NCI-H187 (cell line): ENCODE data around the gene STXBP4.

Source experiments
- DNase-seq, 2 experiments: peaks; one replicate each; lab custom pipeline; 2025; lab: John Stamatoyannopoulos, UW

The STXBP4 gene

DNA sequence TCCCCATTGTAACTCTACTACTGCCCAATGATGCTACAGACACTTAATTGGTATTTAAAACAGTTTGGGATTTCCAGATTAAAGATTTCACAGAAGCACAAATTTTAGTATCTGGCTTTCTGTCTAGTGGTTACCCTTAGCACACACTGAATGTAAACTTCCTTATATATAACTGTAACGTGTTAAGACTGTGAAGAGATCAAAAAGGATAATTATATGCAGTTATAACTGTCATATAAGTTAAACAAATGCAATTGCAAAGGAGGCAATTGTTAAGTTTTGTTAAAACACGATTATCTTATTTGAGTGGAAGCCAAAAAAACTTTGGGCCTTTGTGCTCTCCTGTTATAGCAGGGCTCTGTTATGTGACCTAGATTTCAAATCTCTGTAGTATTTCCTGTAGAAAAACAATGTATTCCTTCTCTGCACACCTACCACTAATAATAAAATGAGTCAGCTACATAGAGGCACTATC lies 147.9 kb downstream of the STXBP4 start:
- no peak for DNase-seq

DNA sequence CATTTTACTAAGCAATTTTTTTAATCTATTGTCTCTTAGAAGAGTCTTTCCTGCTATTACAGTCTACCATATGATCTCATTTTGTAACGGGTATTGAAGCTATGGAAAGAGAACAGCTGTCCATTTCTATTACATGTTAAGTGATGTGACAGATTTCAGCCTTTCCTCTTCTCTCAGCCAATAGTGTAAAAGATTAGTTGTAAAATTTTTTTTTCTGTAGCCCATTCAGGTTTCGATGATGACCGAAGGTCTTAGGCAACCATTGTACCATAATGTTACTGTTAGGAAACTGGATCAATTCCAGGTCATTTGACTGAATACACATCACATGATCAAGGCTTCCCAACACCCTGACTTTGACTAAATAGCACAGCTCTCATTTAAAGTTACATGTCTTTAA lies 148.6 kb downstream of the STXBP4 start:
- no peak for DNase-seq

DNA sequence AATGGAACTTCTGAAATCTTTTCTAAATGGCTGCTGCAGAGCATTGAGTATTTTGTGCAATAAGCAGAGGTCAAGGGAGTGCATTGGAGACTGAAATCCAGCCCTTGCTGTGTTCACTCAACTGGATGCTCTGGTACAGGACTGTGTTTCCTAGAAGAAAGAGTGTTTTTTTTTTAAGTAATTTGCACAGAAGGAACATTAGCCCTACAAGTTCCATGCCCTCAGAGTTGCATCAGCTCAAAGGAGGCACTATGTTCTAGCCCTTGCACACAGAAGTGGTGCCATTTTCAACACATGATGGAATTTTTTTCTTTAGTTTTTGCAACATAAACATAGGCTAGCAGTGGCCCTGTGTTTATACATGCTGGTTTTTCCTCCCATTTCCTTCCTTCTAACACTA lies 152.1 kb downstream of the STXBP4 start:
- DNase-seq, result no peak

DNA sequence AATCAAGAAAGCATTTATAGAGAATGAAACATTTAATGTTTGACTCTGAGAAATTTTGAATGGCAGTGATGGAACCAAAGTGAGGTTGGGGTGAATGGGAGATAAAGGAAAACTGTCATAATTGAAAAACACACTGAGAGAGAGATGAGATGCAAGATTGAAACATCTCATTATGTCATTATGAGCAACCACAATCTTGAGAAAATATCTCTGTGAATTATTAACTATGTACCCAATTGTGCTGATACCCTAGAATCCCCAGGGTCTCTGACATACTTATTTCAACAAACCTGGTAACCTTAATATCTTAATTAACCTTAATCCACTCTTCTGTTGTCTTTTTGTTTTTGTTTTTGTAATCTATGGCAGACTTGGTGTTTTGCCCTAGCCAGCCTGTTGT lies 152.7 kb downstream of the STXBP4 start:
- no peak for DNase-seq

DNA sequence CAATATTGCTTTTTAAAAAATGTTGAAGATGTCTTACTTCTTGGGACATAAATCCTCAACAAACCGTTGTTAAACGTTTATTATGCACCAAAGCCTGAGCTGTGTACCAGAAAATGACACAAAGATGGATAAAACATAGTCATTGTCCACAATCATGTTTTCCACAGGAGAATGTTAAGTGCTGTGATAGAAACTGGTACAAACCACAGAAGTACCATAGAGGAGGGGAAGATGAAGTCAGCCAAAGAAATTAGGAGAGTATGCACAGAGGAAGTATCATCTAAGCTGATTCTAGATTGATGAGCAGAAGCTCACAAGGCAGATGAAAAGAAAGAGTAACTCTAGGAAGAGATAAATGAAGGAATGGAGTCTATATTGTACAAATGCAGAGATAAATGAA lies 153.5 kb downstream of the STXBP4 start:
- no peak for DNase-seq

DNA sequence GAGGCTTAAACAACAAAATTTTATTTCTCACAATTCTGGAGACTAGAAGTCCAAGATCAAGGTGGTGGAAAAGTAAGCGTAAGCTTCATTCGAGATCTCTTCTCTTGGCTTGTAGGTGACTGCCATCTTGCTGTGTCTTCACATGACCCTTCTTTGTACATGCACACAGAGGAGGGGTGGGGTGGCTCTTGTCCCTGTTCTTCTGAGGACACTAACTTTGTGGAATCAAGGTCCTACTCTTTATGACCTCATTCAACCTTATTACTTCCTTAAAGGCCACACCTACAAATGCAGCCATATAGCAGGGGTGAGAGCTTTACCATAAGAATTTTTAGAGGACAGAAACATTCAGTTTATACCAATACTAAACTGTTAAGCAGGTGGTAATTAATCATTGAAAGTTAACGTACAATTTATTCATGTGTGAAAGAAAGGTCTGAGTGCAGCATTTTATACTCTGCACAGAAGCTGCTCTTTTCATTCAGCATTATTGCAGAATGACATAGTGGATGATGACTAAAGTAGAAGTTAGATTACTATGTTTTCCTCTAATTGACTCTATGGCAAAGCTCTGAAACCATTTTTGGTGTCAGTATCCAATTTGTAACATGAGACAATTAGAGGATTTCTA lies 156.3 kb downstream of the STXBP4 start:
- no peak for DNase-seq

DNA sequence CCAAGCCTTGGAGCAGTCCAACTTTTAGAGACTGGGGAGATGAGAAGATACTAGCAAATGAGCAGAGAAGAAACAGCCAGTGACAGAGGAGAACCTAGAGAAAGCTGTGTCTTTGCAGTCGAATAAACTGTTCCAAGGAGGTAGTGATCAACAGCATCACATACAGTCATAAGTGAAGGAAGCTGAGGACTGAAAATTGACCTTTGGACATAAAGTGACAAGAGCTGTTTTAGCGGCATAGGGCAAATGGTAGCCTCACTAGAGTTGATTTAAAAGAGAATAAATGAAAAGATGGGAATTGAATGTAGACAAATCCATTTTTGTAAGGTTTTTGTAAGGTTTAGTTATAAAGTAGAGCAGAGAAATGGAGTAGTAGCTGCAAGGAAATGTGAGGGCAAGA lies 165.0 kb downstream of the STXBP4 start:
- no peak for DNase-seq

DNA sequence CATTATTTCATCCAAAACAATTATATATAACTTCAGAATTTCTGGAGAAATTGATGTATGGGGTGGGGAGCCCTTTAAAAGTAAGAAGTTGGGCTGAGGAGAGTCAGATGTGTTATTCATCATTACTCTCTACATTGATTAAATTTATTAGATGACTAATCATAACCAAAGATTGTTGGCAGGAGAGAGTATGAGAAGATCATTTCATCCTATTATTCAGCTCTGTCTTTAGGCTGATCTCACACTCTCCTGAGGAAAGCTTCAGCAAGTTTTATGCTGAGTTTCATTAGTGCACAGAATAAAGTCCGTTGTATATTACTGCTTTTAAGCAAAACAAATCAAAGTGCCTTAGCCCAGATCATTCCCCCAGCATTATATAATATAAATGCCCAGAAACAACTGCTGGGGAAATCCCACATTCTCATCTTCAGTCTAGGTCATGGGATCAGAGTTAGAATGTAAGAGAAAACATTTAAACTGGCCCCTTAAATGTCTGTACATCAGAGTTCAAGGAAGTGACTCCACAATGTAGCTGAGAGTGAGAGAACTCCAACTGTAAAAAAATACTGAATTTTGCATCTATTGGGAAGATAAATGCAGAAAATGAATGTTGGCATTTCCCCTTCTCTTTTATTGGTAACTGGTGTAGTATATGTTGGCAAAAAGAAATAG lies 166.1 kb downstream of the STXBP4 start:
- no peak for DNase-seq

DNA sequence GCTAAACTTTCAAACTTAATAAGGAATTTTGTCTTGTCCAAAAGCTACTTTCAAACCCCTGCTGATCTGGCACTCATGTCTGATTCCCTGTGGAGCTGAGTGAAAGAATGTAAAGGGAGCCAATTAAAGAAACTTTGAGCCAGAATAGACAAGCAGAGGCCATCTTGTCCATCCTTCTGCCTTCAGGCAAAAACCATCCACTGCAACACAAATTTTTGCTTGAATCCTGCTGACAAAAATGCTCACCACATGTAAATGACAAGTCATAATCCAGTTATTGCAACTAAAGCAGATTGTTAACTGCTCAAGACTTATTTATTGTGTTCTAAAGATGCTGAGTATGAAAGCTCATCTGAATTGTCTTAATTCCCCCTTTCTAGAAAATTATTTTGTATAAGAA lies 172.2 kb downstream of the STXBP4 start:
- DNase-seq, result no peak

DNA sequence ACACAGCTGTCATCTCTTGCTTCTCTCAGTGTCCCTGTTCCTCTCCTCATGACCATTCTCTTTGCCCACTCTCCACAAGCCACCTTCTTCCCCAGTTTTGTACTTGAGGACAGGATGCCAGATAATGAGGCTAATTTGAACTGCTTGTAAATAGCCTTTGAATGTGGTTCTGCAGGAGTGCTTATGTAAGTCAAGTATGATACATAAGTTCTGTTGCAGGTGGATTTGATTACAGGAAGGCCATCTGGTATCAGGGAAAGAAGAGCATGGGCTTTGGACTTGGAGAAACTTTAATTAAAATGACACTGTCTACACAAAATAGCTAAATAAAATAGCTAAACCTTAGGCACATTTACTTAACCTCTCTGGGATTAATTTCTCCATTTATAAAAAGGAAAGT lies 176.0 kb downstream of the STXBP4 start:
- no peak for DNase-seq

DNA sequence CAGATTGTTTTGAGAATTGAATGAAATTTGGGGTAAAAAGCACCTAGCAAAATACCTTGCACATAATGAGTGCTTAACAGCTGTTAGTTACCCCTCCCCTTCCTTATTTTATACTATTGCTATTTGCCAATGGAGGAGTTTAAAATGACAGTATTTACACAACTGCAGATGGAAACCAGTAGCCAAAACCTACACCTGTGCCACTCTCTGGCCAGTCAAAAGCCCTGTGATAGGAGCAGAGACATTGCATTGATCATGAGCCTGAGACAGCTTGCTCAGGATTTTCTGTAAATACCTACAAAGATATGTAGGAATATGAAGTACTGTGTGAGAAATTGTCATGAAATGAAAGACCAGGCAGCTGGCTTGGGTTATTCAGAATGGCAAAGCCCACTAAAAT lies 180.9 kb downstream of the STXBP4 start:
- DNase-seq, result no peak

DNA sequence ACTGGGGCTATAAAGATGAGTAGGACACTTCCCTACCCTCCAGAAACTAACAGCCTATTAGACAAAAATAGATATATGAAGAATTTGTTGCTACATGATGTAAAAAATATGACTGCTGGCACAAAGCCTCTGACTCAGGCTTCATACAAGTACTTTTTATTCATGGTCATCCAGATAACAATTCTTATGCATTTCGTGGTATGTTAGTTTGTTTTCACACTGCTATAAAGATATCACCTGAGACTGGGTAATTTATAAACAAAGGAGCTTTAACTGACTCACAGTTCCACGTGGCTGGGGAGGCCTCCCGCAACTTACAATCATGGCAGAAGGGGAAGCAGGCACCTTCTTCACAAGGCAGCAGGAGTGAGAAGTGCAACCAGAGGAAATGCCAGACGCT lies 183.7 kb downstream of the STXBP4 start:
- no peak for DNase-seq

DNA sequence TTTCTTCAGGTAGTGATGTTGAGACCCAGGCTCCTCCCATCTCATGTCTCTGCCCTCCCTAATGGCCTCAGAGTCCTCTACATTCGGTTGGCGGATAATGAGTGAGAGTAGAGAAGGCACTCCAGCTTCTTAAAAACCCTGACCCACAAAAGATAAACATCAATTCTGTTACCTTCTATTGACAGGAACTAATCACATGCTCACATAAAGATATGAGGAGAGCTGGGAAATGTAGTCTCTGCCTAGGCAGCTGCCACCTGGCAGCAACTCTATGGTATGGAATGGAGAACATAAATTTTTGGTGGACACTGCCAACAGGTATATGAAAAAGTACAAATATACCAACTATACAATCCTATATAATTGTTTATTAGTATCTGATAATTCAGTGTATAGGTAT lies 185.5 kb downstream of the STXBP4 start:
- DNase-seq, result peak in 1 of 2 experiments; percentile 30

DNA sequence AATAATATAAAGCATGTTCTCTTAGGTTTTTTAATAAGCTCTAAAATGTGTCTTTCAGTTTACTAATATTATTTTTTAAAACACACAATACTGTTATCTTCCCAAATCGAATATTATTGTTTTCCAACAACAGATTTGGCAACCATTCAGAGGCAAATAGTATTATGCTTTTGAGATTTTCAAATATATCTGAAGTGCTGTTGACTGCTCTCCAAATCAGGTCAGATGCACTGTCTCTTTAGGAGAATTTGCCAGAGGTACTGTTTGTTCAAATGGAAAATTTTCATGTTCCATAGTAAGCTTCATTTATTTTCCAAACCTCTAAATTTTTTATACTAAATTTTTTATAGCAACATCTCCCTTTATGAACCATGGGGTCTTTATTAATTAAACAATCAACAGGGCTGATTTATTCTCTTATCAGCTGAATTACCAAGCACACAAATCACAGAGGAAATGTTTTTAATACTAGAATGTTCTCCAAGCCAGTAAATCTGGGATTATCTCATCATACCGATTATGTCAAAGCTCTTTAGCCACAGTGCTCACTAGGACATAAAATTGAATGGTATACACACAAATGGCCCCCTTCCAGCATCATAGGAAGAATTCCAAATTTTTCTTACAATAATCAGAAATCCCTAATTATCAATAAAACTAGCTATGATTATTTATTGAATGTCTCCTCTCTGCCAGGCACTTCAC lies 187.4 kb downstream of the STXBP4 start:
- no peak for DNase-seq

DNA sequence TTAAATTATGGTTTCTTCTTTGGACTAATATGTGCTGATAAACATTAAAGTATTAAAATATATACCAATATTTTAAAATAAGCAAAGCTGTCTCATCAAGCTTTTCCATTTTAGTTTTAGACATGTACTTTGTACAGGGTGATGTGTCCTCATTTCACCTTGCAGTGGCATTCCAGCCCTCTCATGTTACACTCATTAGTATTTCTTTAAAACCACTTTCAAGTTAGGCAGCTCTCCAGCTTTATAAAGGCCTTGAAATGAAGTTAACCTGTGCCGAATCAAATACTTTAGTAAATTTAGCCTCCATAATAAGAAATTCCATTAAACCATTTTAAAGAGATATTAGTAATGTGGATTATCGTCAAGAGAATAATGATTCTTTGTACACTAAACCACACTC lies 188.6 kb downstream of the STXBP4 start:
- no peak for DNase-seq

DNA sequence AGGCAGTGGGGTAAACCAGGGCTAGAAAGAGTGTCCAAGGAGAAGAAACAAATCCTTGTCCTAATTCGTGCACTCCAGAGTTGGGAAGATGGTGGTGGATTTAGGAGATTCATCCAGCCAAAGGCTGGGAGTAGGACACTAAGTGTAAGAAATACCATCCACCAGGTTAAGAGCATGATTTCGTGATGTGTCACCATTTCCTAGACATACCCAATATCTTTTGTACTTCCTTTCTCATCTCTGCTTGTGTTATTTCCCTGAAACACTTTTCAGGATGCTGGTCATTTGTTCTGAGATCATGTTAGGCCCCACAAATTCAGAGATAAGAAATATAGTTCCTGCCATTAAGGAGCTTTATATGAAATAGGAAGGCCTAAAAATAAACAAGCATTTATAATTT lies 189.9 kb downstream of the STXBP4 start:
- DNase-seq, result no peak

DNA sequence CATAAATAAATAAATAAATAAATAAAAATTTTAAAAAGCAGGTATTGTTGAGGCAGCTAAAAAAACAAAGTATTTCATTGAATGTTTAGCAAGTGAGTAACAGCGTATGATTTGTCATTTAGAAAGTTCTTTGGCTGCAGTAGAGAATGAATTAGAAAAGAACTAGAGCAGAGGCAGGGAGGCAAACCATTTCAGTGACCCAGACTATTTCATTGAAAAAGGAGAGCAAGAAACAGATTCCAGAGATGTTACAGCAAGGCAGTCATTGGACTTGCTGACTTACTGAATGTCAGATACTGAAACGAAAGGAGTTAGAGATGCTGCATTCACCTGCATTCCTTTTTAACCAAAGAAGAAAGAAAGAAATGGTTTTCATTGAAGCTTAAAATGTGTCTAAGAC lies 190.7 kb downstream of the STXBP4 start:
- DNase-seq, result no peak

DNA sequence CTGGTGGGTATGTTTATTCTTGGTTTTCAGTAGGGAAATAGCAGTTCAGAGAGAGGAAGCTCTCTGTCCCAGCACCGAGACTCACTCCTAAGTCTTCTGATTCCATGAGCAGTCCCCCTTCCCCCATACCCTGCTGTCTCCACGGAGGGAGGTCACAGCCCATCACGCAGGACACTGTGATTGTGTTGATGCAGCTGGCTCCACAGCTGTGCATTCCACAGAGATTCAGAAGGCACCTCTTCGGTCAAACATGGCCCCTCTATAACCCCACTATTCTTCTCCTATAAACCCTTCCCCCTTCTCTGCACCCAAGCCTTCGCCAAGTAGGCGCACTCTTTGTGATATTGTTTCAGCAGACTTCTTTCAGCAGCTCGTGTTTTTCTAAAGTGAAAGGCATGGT lies 191.9 kb downstream of the STXBP4 start:
- DNase-seq, result no peak

DNA sequence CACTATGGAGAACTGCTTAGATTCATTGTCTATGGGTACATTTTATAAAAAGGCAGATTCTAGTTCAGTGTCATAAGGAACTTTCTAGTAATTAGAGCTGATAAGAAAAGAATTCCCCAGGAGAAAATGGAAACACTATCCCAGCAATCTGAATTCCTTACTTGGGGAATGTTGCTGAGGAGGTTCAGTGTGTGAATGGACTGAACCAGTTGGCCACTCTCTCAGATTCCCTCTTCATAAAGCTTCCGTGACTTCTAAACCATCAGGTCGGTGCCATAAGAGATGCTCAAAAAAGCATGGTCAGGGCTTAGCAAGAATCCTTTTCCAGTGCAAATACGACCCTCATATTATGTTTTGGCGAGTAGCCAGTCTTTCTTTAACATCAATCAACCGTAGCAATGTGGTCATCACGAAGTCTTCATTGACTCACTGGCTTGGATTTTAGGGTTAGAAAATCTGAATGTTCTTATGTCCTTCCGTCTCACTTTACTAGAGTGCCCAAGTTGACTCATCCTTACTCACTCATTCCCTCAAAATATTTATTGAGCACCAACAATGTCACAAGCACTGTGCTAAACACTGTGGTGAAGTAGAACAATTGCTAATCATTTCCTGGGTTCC lies 193.5 kb downstream of the STXBP4 start:
- no peak for DNase-seq

DNA sequence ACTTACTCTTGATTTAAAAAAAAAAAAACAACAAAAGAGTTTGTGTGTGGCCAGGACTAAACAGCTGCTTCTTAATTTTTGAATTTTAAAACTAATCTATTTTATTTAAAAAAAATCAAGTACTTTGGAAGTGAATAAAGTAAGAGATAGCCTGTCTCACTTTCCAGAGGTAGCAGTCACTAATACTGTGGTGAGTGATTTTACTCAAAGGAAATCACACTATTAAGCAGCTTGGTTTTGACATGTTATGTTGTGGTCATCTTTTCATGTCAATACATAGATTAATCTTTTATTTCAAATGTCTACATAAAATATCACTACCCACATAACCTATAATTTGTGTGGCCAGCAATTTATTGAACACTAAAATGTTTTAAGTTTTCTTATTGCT lies 194.0 kb downstream of the STXBP4 start:
- no peak for DNase-seq

DNA sequence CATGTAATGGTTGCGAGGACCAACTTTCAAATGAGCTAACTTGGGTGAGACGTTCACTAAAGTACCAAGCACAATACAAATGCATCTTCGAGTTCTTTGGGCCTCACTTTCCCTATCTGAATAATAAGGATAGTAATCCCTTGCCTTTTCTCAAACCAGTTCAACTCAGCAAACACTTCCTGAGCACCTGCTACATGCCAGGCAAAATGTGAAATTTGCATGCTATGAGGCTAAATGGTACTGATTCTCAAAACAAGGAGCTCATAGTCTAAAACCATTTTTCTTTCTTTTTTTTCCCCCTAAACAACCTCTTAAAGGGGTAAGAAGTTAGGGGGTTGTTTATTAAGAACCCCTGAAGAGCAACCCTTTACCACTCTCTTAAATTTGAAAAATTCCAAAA lies 194.8 kb downstream of the STXBP4 start:
- no peak for DNase-seq

DNA sequence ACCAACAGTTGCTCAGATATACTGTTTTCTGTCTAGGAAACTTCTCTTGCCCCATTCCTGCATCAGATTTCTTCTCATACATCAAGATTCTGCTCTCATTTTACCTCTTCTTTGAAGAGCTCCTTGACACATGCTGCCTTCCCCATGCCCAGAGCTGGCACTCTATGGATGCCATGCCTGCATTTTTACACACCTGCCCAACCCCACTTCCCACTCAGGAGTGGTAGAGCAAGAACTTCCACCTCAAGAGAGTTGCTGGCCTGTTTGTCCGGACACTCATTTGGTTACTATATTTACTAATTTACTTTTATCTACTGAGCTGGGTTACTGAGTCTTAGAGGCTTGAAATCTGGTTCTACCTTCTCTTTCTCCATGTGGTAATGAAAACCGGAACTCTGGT lies 197.9 kb downstream of the STXBP4 start:
- DNase-seq, result no peak
